ENCODE measurements around the gene PODXL.

PODXL gene

GRCh38 chr7:131500357-131500756, 56.1 kb downstream of the PODXL start:
- intact Hi-C loops (cut with DNase I), result no loop called here

GRCh38 chr7:131499801-131500200, 56.6 kb downstream of the PODXL start:
- no peak for DNase-seq
- intact Hi-C loops (cut with DNase I), result loop anchor here (5.0 kb wide), 1 partner anchor 68 kb away; no protein-coding TSS in a partner anchor

More at GRCh38 chr7:131500357-131500756, 56.1 kb downstream of the PODXL start:
- DNase-seq, result no peak

- intact Hi-C loops (cut with DNase I), result loop anchor here (5.0 kb wide), 1 partner anchor 66 kb away; no protein-coding TSS in a partner anchor
- no peak for DNase-seq
Measured at GRCh38 chr7:131498237-131498885, 58.1 kb downstream of the PODXL start.

GRCh38 chr7:131497454-131497853, 59.0 kb downstream of the PODXL start:
- no peak for DNase-seq
- intact Hi-C loops (cut with DNase I), result loop anchor here (5.0 kb wide), 1 partner anchor 65 kb away; no protein-coding TSS in a partner anchor

GRCh38 chr7:131495669-131496498, 60.5 kb downstream of the PODXL start:
- DNase-seq, result no peak
- intact Hi-C loops (cut with DNase I), result loop anchor here (5.0 kb wide), 1 partner anchor 64 kb away; no protein-coding TSS in a partner anchor

GRCh38 chr7:131494182-131494581, 62.2 kb downstream of the PODXL start:
- DNase-seq, result no peak
- intact Hi-C loops (cut with DNase I), result no loop called here

GRCh38 chr7:131493581-131493980, 62.8 kb downstream of the PODXL start:
- DNase-seq, result no peak
- intact Hi-C loops (cut with DNase I), result no loop called here

GRCh38 chr7:131493081-131493480, 63.3 kb downstream of the PODXL start:
- intact Hi-C loops (cut with DNase I), result no loop called here
- DNase-seq, result no peak

- no peak for DNase-seq
- intact Hi-C loops (cut with DNase I), result no loop called here
Measured at GRCh38 chr7:131489881-131490280, 66.5 kb downstream of the PODXL start.

GRCh38 chr7:131489196-131489595, 67.2 kb downstream of the PODXL start:
- no peak for DNase-seq
- intact Hi-C loops (cut with DNase I), result no loop called here

- DNase-seq, result no peak
- intact Hi-C loops (cut with DNase I), result no loop called here
Measured at GRCh38 chr7:131488361-131488760, 68.1 kb downstream of the PODXL start.

- intact Hi-C loops (cut with DNase I), result no loop called here
- no peak for DNase-seq
Measured at GRCh38 chr7:131487217-131487616, 69.2 kb downstream of the PODXL start.

GRCh38 chr7:131486346-131486745, 70.1 kb downstream of the PODXL start:
- intact Hi-C loops (cut with DNase I), result no loop called here
- no peak for DNase-seq

GRCh38 chr7:131483586-131483985, 72.8 kb downstream of the PODXL start:
- DNase-seq, result no peak
- intact Hi-C loops (cut with DNase I), result no loop called here

- intact Hi-C loops (cut with DNase I), result no loop called here
- DNase-seq, result no peak
Measured at GRCh38 chr7:131482800-131483199, 73.6 kb downstream of the PODXL start.

- intact Hi-C loops (cut with DNase I), result no loop called here
- DNase-seq, result no peak
Measured at GRCh38 chr7:131480384-131481315, 75.8 kb downstream of the PODXL start.

GRCh38 chr7:131476740-131477139, 79.7 kb downstream of the PODXL start:
- no peak for DNase-seq
- intact Hi-C loops (cut with DNase I), result no loop called here

GRCh38 chr7:131471250-131472004, 85.0 kb downstream of the PODXL start:
- intact Hi-C loops (cut with DNase I), result no loop called here
- DNase-seq, result no peak

- DNase-seq, result no peak
Measured at GRCh38 chr7:131467788-131468187, 88.6 kb downstream of the PODXL start.

More at GRCh38 chr7:131467788-131468187, 88.6 kb downstream of the PODXL start:
- intact Hi-C loops (cut with DNase I), result no loop called here

Data from posterior cingulate gyrus (tissue), 11 donors.